Measurements from ENCODE around the gene PPP4R3B.

Gene PPP4R3B

GRCh38 chr2:55610954-55611743 is 6.3 kb downstream of the PPP4R3B start:
- H3K4me3 ChIP-seq (ENCODE audit: low read depth, low read length), result no peak overlapping the region
- no peak for TF ChIP-seq CTCF (IDR thresholded peaks at IDR 0.05; ENCODE audit: low read depth, low read length, missing control alignments)
- DNase-seq (ENCODE audit: low read depth), result no peak

GRCh38 chr2:55609938-55610578 is 7.4 kb downstream of the PPP4R3B start:
- DNase-seq (ENCODE audit: low read depth), result no peak
- H3K4me3 ChIP-seq (ENCODE audit: low read depth, low read length), result no peak overlapping the region
- TF ChIP-seq CTCF (IDR thresholded peaks at IDR 0.05; ENCODE audit: low read depth, low read length, missing control alignments), result no peak

GRCh38 chr2:55609193-55609794 is 8.1 kb downstream of the PPP4R3B start:
- no peak for DNase-seq (ENCODE audit: low read depth)
- H3K4me3 ChIP-seq (ENCODE audit: low read depth, low read length), result no peak overlapping the region
- no peak for TF ChIP-seq CTCF (IDR thresholded peaks at IDR 0.05; ENCODE audit: low read depth, low read length, missing control alignments)

- no peak for DNase-seq (ENCODE audit: low read depth)
- TF ChIP-seq CTCF (IDR thresholded peaks at IDR 0.05; ENCODE audit: low read depth, low read length, missing control alignments), result no peak
- no peak overlapping the region for H3K4me3 ChIP-seq (ENCODE audit: low read depth, low read length)
Measured at GRCh38 chr2:55607717-55608116, 9.7 kb downstream of the PPP4R3B start.

- no peak for DNase-seq (ENCODE audit: low read depth)
- no peak overlapping the region for H3K4me3 ChIP-seq (ENCODE audit: low read depth, low read length)
- no peak for TF ChIP-seq CTCF (IDR thresholded peaks at IDR 0.05; ENCODE audit: low read depth, low read length, missing control alignments)
Measured at GRCh38 chr2:55604027-55604565, 13.3 kb downstream of the PPP4R3B start.

GRCh38 chr2:55601849-55602248 is 15.6 kb downstream of the PPP4R3B start:
- no peak for DNase-seq (ENCODE audit: low read depth)
- H3K4me3 ChIP-seq (ENCODE audit: low read depth, low read length), result no peak overlapping the region
- TF ChIP-seq CTCF (IDR thresholded peaks at IDR 0.05; ENCODE audit: low read depth, low read length, missing control alignments), result no peak
